Endodermal cell (in vitro differentiated cells): Measurements from ENCODE around the gene NXF1. TPM values are rescaled to one million over a fixed set of nuclear protein-coding genes. Genes with fewer than 3 reads are reported as not detected.

ENCODE experiments used
- DNase-seq: peaks from one replicate; pipeline ENCODE4 v3.0.0-alpha.2; 2017
- H3K27ac ChIP-seq: 2 replicates; pipeline ENCODE4 v1.5.1; 2013; ENCODE audit warnings: mild to moderate bottlenecking, low read depth, low read length, moderate library complexity
- H3K27me3 ChIP-seq: 2 replicates; pipeline ENCODE4 v1.6.1; 2013; ENCODE audit warnings: mild to moderate bottlenecking, low read length, moderate library complexity; ENCODE audit not compliant: insufficient read depth, control insufficient read depth, poor library complexity, severe bottlenecking
- H3K36me3 ChIP-seq: 2 replicates; pipeline ENCODE4 v1.7.0; 2013; ENCODE audit warnings: mild to moderate bottlenecking, low read length, moderate library complexity; ENCODE audit not compliant: control insufficient read depth, insufficient read depth
- H3K4me1 ChIP-seq: one replicate; pipeline ENCODE4 v1.7.0; 2013; ENCODE audit warnings: low read length; ENCODE audit not compliant: control insufficient read depth, insufficient read depth
- H3K4me3 ChIP-seq: 2 replicates; pipeline ENCODE4 v1.5.1; 2013; ENCODE audit warnings: mild to moderate bottlenecking, low read length, moderate library complexity
- H3K9ac ChIP-seq: 2 replicates; pipeline ENCODE4 v1.6.1; 2013; ENCODE audit warnings: mild to moderate bottlenecking, low read length, moderate library complexity; ENCODE audit not compliant: poor library complexity, severe bottlenecking; ENCODE audit errors: extremely low read depth
- H3K9me3 ChIP-seq: 2 replicates; pipeline ENCODE4 v1.6.1; 2013; ENCODE audit warnings: mild to moderate bottlenecking, low read length, moderate library complexity; ENCODE audit not compliant: control insufficient read depth
- H3K27ac Mint-ChIP-seq: 2 replicates; pipeline ENCODE4 v1.8.0; 2020; ENCODE audit warnings: mixed read lengths
- H3K27me3 Mint-ChIP-seq: 2 replicates; pipeline ENCODE4 v1.8.0; 2021; ENCODE audit warnings: mild to moderate bottlenecking, mixed read lengths; ENCODE audit not compliant: insufficient read depth
- H3K36me3 Mint-ChIP-seq: 2 replicates; pipeline ENCODE4 v1.8.0; 2020; ENCODE audit warnings: low read depth, mixed read lengths
- H3K4me1 Mint-ChIP-seq: 2 replicates; pipeline ENCODE4 v1.8.0; 2020; ENCODE audit warnings: mixed read lengths
- H3K4me3 Mint-ChIP-seq: 2 replicates; pipeline ENCODE4 v1.8.0; 2020; ENCODE audit warnings: mild to moderate bottlenecking, moderate library complexity, mixed read lengths
- H3K9me3 Mint-ChIP-seq: 2 replicates; pipeline ENCODE4 v1.8.0; 2020; ENCODE audit warnings: mild to moderate bottlenecking, mixed read lengths
- WGBS, 2 experiments: methylation state at CpG; one replicate each; pipeline versions ENCODE4 v1.1.5 to v1.1.7; 2013; ENCODE audit warnings: missing lambda C conversion rate in 2 of 2, mixed read lengths in 1 of 2; ENCODE audit not compliant: insufficient coverage in 1 of 2, insufficient read length in 1 of 2; 5-methylcytosine and 5-hydroxymethylcytosine counted together
- total RNA-seq, 2 donors: library from RNA; stranded (reverse); fragmentation: NEBNext Ultra II Directional in 1 of 2; extraction: Animal tissue kit (Norgen Biotek cat#: 25700) in 1 of 2; gene quantifications; 2 replicates in 1 of 2; 3 replicates in 1 of 2; pipeline ENCODE4 v1.2.1, GENCODE V29; 2021
- TF ChIP-seq, protein P1 (sequence below): fragments of 200-600 bp; sonication (generic); conservative IDR thresholded peaks from 2 replicates; pipeline ENCODE4 v1.5.0; 2021; ENCODE audit warnings: antibody characterized with exemption, mild to moderate bottlenecking

NXF1 gene
- total RNA-seq, 2 donors from 2014 or later: 45.8 to 61.4 TPM

DNA sequence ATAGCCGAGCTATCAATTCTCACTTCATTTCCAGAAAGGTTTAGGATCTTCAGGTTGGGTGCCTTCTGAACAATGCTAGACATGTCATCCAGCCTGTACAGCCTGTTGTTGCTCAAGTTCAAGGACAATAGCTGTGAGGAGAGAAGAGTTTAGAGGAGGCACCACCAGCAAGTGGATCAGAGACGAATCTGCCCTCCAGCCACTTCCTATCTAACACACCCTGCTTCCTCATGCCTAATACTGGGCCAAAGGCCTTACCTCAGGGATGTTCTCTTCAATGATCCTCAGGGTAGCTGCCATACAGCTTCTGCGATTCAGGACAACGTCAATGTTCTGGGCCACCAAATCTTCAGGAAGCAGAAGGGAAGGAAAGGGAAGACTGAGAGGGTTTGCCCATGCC, 4.2 kb downstream of the NXF1 start:
- H3K4me3 Mint-ChIP-seq: no peak overlapping the region
- H3K9me3 Mint-ChIP-seq: no peaks in the 10 kb centered on the region
- Histone ChIP-seq H3K36me3 (peaks cover 74% of the 10 kb centered on the region), H3K27me3 (no peaks in the 10 kb centered on the region), H3K27ac (no peak overlapping the region), H3K4me3 (no peak overlapping the region), H3K4me1 (peaks cover 2% of the 10 kb centered on the region), H3K9me3 (no peaks in the 10 kb centered on the region), H3K9ac (no peak overlapping the region)
- 93 to 100% methylated on average over 3 to 4 of the region's 4 CpGs for WGBS, 2 experiments
- TF ChIP-seq, protein P1, sequence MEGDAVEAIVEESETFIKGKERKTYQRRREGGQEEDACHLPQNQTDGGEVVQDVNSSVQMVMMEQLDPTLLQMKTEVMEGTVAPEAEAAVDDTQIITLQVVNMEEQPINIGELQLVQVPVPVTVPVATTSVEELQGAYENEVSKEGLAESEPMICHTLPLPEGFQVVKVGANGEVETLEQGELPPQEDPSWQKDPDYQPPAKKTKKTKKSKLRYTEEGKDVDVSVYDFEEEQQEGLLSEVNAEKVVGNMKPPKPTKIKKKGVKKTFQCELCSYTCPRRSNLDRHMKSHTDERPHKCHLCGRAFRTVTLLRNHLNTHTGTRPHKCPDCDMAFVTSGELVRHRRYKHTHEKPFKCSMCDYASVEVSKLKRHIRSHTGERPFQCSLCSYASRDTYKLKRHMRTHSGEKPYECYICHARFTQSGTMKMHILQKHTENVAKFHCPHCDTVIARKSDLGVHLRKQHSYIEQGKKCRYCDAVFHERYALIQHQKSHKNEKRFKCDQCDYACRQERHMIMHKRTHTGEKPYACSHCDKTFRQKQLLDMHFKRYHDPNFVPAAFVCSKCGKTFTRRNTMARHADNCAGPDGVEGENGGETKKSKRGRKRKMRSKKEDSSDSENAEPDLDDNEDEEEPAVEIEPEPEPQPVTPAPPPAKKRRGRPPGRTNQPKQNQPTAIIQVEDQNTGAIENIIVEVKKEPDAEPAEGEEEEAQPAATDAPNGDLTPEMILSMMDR: no peak
- H3K36me3 Mint-ChIP-seq: peaks cover 57% of the 10 kb centered on the region
- no peak overlapping the region for H3K27ac Mint-ChIP-seq
- H3K27me3 Mint-ChIP-seq: no peaks in the 10 kb centered on the region
- DNase-seq: no peak
- peaks cover 11% of the 10 kb centered on the region for H3K4me1 Mint-ChIP-seq

- peaks cover 90% of the 10 kb centered on the region for H3K36me3 ChIP-seq
Observed at GRCh38 chr11:62799486-62799885, 5.8 kb downstream of the NXF1 start.

GRCh38 chr11:62796281-62796680, 9.0 kb downstream of the NXF1 start:
- H3K27me3 Mint-ChIP-seq: no peaks in the 10 kb centered on the region
- no peaks in the 10 kb centered on the region for H3K9me3 Mint-ChIP-seq
- Histone ChIP-seq H3K4me3 (no peak overlapping the region), H3K27me3 (no peaks in the 10 kb centered on the region), H3K9ac (no peak overlapping the region), H3K9me3 (no peaks in the 10 kb centered on the region), H3K36me3 (peaks cover 87% of the 10 kb centered on the region), H3K4me1 (no peaks in the 10 kb centered on the region), H3K27ac (no peak overlapping the region)
- TF ChIP-seq, protein P1: no peak
- 92 to 95% methylated on average over 4 to 7 of the region's 7 CpGs for WGBS, 2 experiments
- H3K4me3 Mint-ChIP-seq: no peak overlapping the region
- no peak for DNase-seq
- H3K27ac Mint-ChIP-seq: peak overlapping the region; percentile 24
- H3K4me1 Mint-ChIP-seq: peaks cover 6% of the 10 kb centered on the region
- H3K36me3 Mint-ChIP-seq: peaks cover 66% of the 10 kb centered on the region

More at GRCh38 chr11:62799486-62799885, 5.8 kb downstream of the NXF1 start:
- no peak overlapping the region for H3K27ac ChIP-seq
- no peak overlapping the region for H3K4me3 Mint-ChIP-seq
- H3K9ac ChIP-seq: no peak overlapping the region
- H3K27me3 ChIP-seq: no peaks in the 10 kb centered on the region
- TF ChIP-seq, protein P1: no peak
- no peaks in the 10 kb centered on the region for H3K27me3 Mint-ChIP-seq
- no peak for DNase-seq
- peaks cover 72% of the 10 kb centered on the region for H3K36me3 Mint-ChIP-seq
- no peak overlapping the region for H3K4me3 ChIP-seq
- H3K27ac Mint-ChIP-seq: no peak overlapping the region
- H3K4me1 Mint-ChIP-seq: peaks cover 7% of the 10 kb centered on the region
- no peaks in the 10 kb centered on the region for H3K9me3 ChIP-seq
- no peaks in the 10 kb centered on the region for H3K4me1 ChIP-seq
- H3K9me3 Mint-ChIP-seq: no peaks in the 10 kb centered on the region
- 97 to 100% methylated on average over 1 to 10 of the region's 10 CpGs for WGBS, 2 experiments
